Osteoblast (primary cell): ENCODE measurements around the gene DUSP1. TPM values are rescaled to one million over a fixed set of nuclear protein-coding genes. Genes with fewer than 3 reads are reported as not detected.

Experiments used
- DNase-seq: peaks from one replicate; pipeline ENCODE4 v3.0.0; 2011; ENCODE audit warnings: low spot score, mixed read lengths; ENCODE audit not compliant: insufficient read length; ENCODE audit errors: missing footprints
- H2AFZ ChIP-seq: 2 replicates; pipeline ENCODE4 v1.6.0; 2011; ENCODE audit warnings: mild to moderate bottlenecking, low read length
- H3K27ac ChIP-seq: 2 replicates; pipeline ENCODE4 v1.5.1; 2011; ENCODE audit warnings: mild to moderate bottlenecking, low read depth, low read length, moderate library complexity
- H3K27me3 ChIP-seq: 2 replicates; pipeline ENCODE4 v1.6.0; 2012; ENCODE audit warnings: mild to moderate bottlenecking, control low read depth, inconsistent platforms, low read length, moderate library complexity; ENCODE audit not compliant: insufficient read depth
- H3K36me3 ChIP-seq: 2 replicates; pipeline ENCODE4 v1.5.1; 2011; ENCODE audit warnings: mild to moderate bottlenecking, low read length, control low read depth, moderate library complexity; ENCODE audit not compliant: insufficient read depth
- H3K4me1 ChIP-seq: 2 replicates; pipeline ENCODE4 v1.5.1; 2011; ENCODE audit warnings: mild to moderate bottlenecking, low read length, control low read depth, moderate library complexity; ENCODE audit not compliant: insufficient read depth
- H3K4me2 ChIP-seq: 2 replicates; pipeline ENCODE4 v1.6.0; 2011; ENCODE audit warnings: mild to moderate bottlenecking, low read length; ENCODE audit not compliant: insufficient read depth
- H3K4me3 ChIP-seq: fragments of 200-600 bp; sonication (generic); 3 replicates; pipeline ENCODE4 v1.5.1; 2012; ENCODE audit warnings: mild to moderate bottlenecking, low read length, inconsistent platforms; ENCODE audit not compliant: insufficient read depth
- H3K79me2 ChIP-seq: 2 replicates; pipeline ENCODE4 v1.6.0; 2012; ENCODE audit warnings: mild to moderate bottlenecking, low read length, control low read depth, inconsistent platforms; ENCODE audit not compliant: insufficient read depth
- H3K9me3 ChIP-seq: 2 replicates; pipeline ENCODE4 v1.5.1; 2011; ENCODE audit warnings: low read depth, low read length, control low read depth
- H4K20me1 ChIP-seq: 2 replicates; pipeline ENCODE4 v1.6.0; 2012; ENCODE audit warnings: mild to moderate bottlenecking, low read length, control low read depth; ENCODE audit not compliant: insufficient read depth
- total RNA-seq: library from RNA; depleted of rRNA; stranded (reverse); fragments of >200 nt; gene quantifications from 2 replicates; pipeline ENCODE4 v1.2.3, GENCODE V29; 2012
- TF ChIP-seq, protein P1 (sequence below): IDR thresholded peaks from 2 replicates; pipeline ENCODE4 v1.5.1; 2011; ENCODE audit warnings: mild to moderate bottlenecking, low read depth, low read length, moderate library complexity; ENCODE audit errors: extremely low read depth

DUSP1 gene
- total RNA-seq, 1 donor, result 74.6 TPM

GRCh38 chr5:172809774-172810173 is 38.8 kb upstream of the DUSP1 start:
- DNase-seq, result no peak
- H3K79me2 ChIP-seq, result no peaks in the 10 kb centered on the region
- H3K4me2 ChIP-seq, result no peak overlapping the region
- H3K27ac ChIP-seq, result no peak overlapping the region
- TF ChIP-seq, protein P1, sequence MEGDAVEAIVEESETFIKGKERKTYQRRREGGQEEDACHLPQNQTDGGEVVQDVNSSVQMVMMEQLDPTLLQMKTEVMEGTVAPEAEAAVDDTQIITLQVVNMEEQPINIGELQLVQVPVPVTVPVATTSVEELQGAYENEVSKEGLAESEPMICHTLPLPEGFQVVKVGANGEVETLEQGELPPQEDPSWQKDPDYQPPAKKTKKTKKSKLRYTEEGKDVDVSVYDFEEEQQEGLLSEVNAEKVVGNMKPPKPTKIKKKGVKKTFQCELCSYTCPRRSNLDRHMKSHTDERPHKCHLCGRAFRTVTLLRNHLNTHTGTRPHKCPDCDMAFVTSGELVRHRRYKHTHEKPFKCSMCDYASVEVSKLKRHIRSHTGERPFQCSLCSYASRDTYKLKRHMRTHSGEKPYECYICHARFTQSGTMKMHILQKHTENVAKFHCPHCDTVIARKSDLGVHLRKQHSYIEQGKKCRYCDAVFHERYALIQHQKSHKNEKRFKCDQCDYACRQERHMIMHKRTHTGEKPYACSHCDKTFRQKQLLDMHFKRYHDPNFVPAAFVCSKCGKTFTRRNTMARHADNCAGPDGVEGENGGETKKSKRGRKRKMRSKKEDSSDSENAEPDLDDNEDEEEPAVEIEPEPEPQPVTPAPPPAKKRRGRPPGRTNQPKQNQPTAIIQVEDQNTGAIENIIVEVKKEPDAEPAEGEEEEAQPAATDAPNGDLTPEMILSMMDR, result no peak
- H3K4me1 ChIP-seq, result peaks cover 9% of the 10 kb centered on the region
- H2AFZ ChIP-seq, result no peak overlapping the region
- H4K20me1 ChIP-seq, result no peaks in the 10 kb centered on the region
- H3K9me3 ChIP-seq, result no peaks in the 10 kb centered on the region
- no peaks in the 10 kb centered on the region for H3K36me3 ChIP-seq
- no peaks in the 10 kb centered on the region for H3K27me3 ChIP-seq
- H3K4me3 ChIP-seq, result no peak overlapping the region

DNA sequence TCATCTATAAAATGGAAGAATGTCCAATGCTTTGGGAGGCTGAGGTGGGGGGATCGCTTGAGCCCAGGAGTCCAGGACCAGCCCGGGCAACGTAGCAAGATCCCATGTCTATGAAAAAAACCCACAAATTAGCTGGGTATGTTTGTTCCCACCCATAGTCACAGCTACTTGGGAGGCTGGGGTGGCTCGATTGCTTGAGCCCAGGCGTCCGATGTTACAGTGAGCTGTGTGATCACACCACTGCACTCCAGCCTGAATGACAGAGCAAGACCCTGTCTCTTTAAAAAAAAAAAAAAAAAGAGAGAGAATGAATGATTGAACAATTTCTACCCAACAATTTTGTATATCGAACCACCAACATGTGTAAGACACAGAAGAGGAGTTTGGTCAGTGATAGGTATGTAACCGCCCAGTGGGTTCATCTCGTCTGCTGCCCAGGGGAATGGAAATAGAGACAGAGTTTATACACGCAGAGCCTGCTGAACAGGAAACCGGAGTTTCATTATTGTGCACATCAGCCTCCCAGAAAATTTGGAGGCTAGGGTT is 36.8 kb upstream of the DUSP1 start:
- Histone ChIP-seq H3K4me2 (peak overlapping the region; percentile 91), H3K36me3 (no peaks in the 10 kb centered on the region), H3K4me1 (peaks cover 11% of the 10 kb centered on the region), H3K9me3 (no peaks in the 10 kb centered on the region), H2AFZ (peak overlapping the region; percentile 73), H3K79me2 (no peaks in the 10 kb centered on the region), H3K27me3 (no peaks in the 10 kb centered on the region), H4K20me1 (no peaks in the 10 kb centered on the region), H3K27ac (peak overlapping the region; percentile 97), H3K4me3 (peak overlapping the region; percentile 66)
- no peak for DNase-seq
- TF ChIP-seq, protein P1, result no peak

GRCh38 chr5:172806897-172807672 is 36.1 kb upstream of the DUSP1 start:
- DNase-seq, result peak; percentile 94
- Histone ChIP-seq H3K27me3 (no peaks in the 10 kb centered on the region), H3K36me3 (no peaks in the 10 kb centered on the region), H4K20me1 (no peaks in the 10 kb centered on the region), H3K79me2 (no peaks in the 10 kb centered on the region), H3K27ac (peak overlapping the region; percentile 97), H2AFZ (peak overlapping the region; percentile 74), H3K9me3 (no peaks in the 10 kb centered on the region), H3K4me2 (peak overlapping the region; percentile 91), H3K4me3 (peak overlapping the region; percentile 66), H3K4me1 (peaks cover 18% of the 10 kb centered on the region)
- TF ChIP-seq, protein P1, result no peak

GRCh38 chr5:172805736-172806255 is 34.8 kb upstream of the DUSP1 start:
- H3K4me3 ChIP-seq, result no peak overlapping the region
- no peaks in the 10 kb centered on the region for H3K36me3 ChIP-seq
- no peak overlapping the region for H2AFZ ChIP-seq
- H3K79me2 ChIP-seq, result no peaks in the 10 kb centered on the region
- no peak overlapping the region for H3K4me2 ChIP-seq
- H3K27ac ChIP-seq, result no peak overlapping the region
- peaks cover 31% of the 10 kb centered on the region for H3K4me1 ChIP-seq
- TF ChIP-seq, protein P1, result no peak
- H3K27me3 ChIP-seq, result no peaks in the 10 kb centered on the region
- peak; percentile 30 for DNase-seq
- no peaks in the 10 kb centered on the region for H3K9me3 ChIP-seq
- no peaks in the 10 kb centered on the region for H4K20me1 ChIP-seq
